ENCODE results near the gene RPL13. TPM values are rescaled to one million over a fixed set of nuclear protein-coding genes. Genes with fewer than 3 reads are reported as not detected.

RPL13 gene
- polyA plus RNA-seq, 1 donor from 2014 or later: 2,685 TPM

- Histone ChIP-seq H3K27me3 (ENCODE audit: insufficient read depth, low read depth, low read length) (no peaks in the 10 kb centered on the region), H4K20me1 (ENCODE audit: insufficient read depth) (no peaks in the 10 kb centered on the region), H3K4me2 (ENCODE audit: low read length) (no peak overlapping the region), H3K36me3 (ENCODE audit: insufficient read depth, low read length) (no peaks in the 10 kb centered on the region), H3K79me2 (replicated peaks; ENCODE audit: insufficient read depth, low read length) (no peaks in the 10 kb centered on the region), H3K27ac (ENCODE audit: low read length) (no peak overlapping the region), H2AFZ (ENCODE audit: low read depth, low read length) (no peak overlapping the region), H3F3A (ENCODE audit: insufficient read depth, low read length, poor library complexity, severe bottlenecking) (no peaks in the 10 kb centered on the region), H3K9ac (ENCODE audit: low read length) (no peak overlapping the region), H3K9me3 (ENCODE audit: low read length) (no peaks in the 10 kb centered on the region), H3K9me2 (ENCODE audit: insufficient read depth, low read length) (no peaks in the 10 kb centered on the region), H3K4me3 (ENCODE audit: low read length) (no peak overlapping the region)
- TF ChIP-seq EP300 (conservative IDR thresholded peaks at IDR 0.05; ENCODE audit: poor library complexity, severe bottlenecking) (no peak), RAD21 (conservative IDR thresholded peaks at IDR 0.05) (no peak), SMC3 (conservative IDR thresholded peaks at IDR 0.05; ENCODE audit: poor library complexity) (no peak), POLR2AphosphoS5 (IDR thresholded peaks at IDR 0.05) (no peak), TAF1 (IDR thresholded peaks at IDR 0.05; ENCODE audit: low read depth) (no peak)
Observed at GRCh38 chr16:89599902-89600301, 39.4 kb downstream of the RPL13 start.

DNA sequence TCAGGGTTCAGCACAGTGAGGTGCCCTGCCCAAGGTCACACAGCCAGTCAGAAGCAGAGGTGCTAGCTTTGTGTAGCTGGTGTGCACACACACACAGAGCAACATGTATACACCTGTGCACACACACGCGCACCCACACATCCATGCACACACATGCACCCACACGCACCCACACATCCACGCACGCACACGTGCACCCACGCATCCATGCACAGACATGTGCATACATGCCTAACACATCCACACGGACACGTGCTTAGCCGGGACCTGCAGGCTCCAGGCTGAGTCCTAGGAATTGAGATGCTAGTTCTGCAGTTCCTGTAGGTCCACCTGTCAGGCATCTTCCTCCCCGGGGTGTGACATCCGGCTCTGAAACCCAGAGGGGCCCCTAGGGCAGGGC is 39.9 kb downstream of the RPL13 start:
- TF ChIP-seq SMC3 (conservative IDR thresholded peaks at IDR 0.05; ENCODE audit: poor library complexity) (no peak), EP300 (conservative IDR thresholded peaks at IDR 0.05; ENCODE audit: poor library complexity, severe bottlenecking) (no peak), CTCF (IDR thresholded peaks at IDR 0.05; ENCODE audit: poor library complexity, severe bottlenecking) (no peak), REST (IDR thresholded peaks at IDR 0.05; ENCODE audit: borderline replicate concordance) (no peak), MXI1 (conservative IDR thresholded peaks at IDR 0.05; ENCODE audit: poor library complexity, severe bottlenecking) (no peak), TAF1 (IDR thresholded peaks at IDR 0.05; ENCODE audit: low read depth) (no peak), EZH2 (IDR thresholded peaks at IDR 0.05; ENCODE audit: borderline replicate concordance, insufficient read depth, low read length, poor library complexity, severe bottlenecking) (no peak), POLR2AphosphoS5 (IDR thresholded peaks at IDR 0.05) (no peak), RAD21 (conservative IDR thresholded peaks at IDR 0.05) (no peak)
- H2AFZ ChIP-seq (ENCODE audit: low read depth, low read length): no peak overlapping the region
- no peaks in the 10 kb centered on the region for H3K79me2 ChIP-seq (replicated peaks; ENCODE audit: insufficient read depth, low read length)

More for the DNA sequence above, 39.9 kb downstream of the RPL13 start:
- Histone ChIP-seq H3K9me3 (ENCODE audit: low read length) (no peaks in the 10 kb centered on the region), H3K9ac (ENCODE audit: low read length) (no peak overlapping the region), H3K4me2 (ENCODE audit: low read length) (no peak overlapping the region), H3K4me3 (ENCODE audit: low read length) (no peak overlapping the region), H3K27me3 (ENCODE audit: insufficient read depth, low read depth, low read length) (no peaks in the 10 kb centered on the region), H3K36me3 (ENCODE audit: insufficient read depth, low read length) (no peaks in the 10 kb centered on the region), H4K20me1 (ENCODE audit: insufficient read depth) (no peaks in the 10 kb centered on the region), H3F3A (ENCODE audit: insufficient read depth, low read length, poor library complexity, severe bottlenecking) (no peaks in the 10 kb centered on the region), H3K27ac (ENCODE audit: low read length) (no peak overlapping the region), H3K9me2 (ENCODE audit: insufficient read depth, low read length) (no peaks in the 10 kb centered on the region)

All from neural cell (in vitro differentiated cells).